ENCODE results near the gene GPR17. TPM values are rescaled to one million over a fixed set of nuclear protein-coding genes. Genes with fewer than 3 reads are reported as not detected.

GPR17 gene
- total RNA-seq, 2 experiments from 2014 or later: not detected

DNA sequence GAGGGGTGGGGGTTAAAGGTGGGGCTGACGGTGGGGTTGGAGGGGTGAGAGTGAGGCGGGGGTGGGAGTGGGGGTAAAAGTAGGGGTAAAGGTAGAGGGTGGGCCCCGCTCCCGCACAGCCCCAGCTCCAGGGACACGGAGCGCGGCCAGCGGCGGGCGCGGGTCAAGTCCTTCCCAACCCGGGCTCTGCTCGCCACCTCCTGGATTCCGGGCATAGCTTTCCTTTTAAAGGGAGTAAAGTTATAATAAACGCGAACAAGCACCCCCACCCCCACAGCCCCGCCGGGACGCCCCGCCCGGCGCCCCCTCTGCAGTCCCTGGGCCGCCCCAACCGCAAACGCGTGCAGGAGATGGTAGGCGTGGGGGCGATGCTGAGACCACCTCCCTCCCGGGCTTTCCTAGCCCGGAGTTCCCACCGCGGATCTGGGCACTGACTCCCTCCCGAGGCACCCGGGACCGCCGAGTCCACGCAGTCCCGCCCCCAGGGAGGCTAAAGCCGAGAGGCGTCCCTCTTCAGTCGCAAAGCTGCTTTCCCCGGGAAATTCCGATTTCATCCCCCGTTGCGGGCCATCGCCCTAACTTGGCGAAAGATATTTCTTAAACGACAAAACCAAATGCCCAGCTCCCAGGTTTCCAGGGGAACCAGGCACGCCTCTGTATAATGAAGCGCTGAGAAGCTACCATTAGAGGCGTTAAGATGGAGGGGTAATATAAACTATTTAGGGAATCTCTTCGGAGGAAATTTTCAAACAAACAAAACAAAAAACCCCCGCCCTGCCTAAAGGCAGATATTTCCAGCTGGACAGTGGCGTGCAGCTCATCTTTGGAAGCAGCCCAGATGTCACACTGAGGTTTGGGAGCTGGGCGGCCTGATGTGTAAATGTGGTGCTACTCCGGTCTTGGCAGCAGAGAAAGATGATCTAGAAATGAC lies 29.6 kb downstream of the GPR17 start, which contains the start of gene LIMS2:
Gene LIMS2 (minus strand): TSS at position 200 of the 931 bp plus-strand sequence. CDS start 506 bp downstream, outside the sequence.
- Mint-ChIP-seq H3K27ac (no peak within 1 kb of the TSS), H3K4me3 (peak within 1 kb of the TSS; percentile 54), H3K36me3 (ENCODE audit: low read depth) (no peaks in the 10 kb centered on the region), H3K4me1 (ENCODE audit: low read depth) (peaks cover 10% of the 10 kb centered on the region), H3K27me3 (ENCODE audit: low read depth) (peaks cover 43% of the 10 kb centered on the region), H3K9me3 (no peaks in the 10 kb centered on the region)
- CTCF ChIA-PET: interaction anchor here (1.1 to 2.6 kb wide), 3 partner anchors 31 to 84 kb away, joined by 3 to 11 read pairs (median 3); no protein-coding TSS in a partner anchor
- intact Hi-C loops (cut with micrococcal nuclease): no loop called here
- no peak for DNase-seq

GRCh38 chr2:127676906-127677305 lies 31.0 kb downstream of the GPR17 start:
- H3K27me3 Mint-ChIP-seq (ENCODE audit: low read depth): peaks cover 39% of the 10 kb centered on the region
- H3K9me3 Mint-ChIP-seq: no peaks in the 10 kb centered on the region
- DNase-seq: no peak
- no peaks in the 10 kb centered on the region for H3K36me3 Mint-ChIP-seq (ENCODE audit: low read depth)
- H3K4me3 Mint-ChIP-seq: no peak overlapping the region
- CTCF ChIA-PET: interaction anchor here (1.1 to 2.6 kb wide), 2 partner anchors 36 to 86 kb away, joined by 3 to 11 read pairs; no protein-coding TSS in a partner anchor
- H3K4me1 Mint-ChIP-seq (ENCODE audit: low read depth): peaks cover 10% of the 10 kb centered on the region
- no peak overlapping the region for H3K27ac Mint-ChIP-seq
- intact Hi-C loops (cut with micrococcal nuclease): no loop called here

DNA sequence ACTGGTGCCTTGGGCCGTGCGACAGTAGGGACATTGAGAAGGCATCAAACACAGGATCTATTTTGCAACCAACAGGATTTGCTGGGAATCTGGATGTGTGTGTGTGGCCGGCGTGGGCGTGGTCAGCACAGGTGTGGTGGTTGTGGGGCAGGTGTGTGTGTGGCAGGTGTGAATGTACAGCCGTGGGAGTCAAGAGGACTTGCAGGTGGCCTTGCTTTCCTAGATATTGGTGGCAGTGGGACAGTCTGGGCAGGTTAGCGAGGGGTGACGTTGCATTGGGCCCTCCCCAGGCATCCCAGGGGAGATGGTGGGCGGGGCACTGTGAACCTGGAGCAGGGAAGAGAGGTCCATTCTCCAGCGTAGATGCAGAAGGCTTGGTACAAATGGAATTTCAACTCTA lies 32.6 kb downstream of the GPR17 start:
- Mint-ChIP-seq H3K9me3 (no peaks in the 10 kb centered on the region), H3K4me1 (ENCODE audit: low read depth) (peaks cover 10% of the 10 kb centered on the region), H3K27ac (no peak overlapping the region)

GRCh38 chr2:127678991-127679390 lies 33.0 kb downstream of the GPR17 start:
- Mint-ChIP-seq H3K9me3 (no peaks in the 10 kb centered on the region), H3K36me3 (ENCODE audit: low read depth) (no peaks in the 10 kb centered on the region), H3K4me3 (no peak overlapping the region), H3K27ac (no peak overlapping the region), H3K4me1 (ENCODE audit: low read depth) (peaks cover 10% of the 10 kb centered on the region), H3K27me3 (ENCODE audit: low read depth) (peaks cover 21% of the 10 kb centered on the region)
- CTCF ChIA-PET: no interaction called here
- no peak for DNase-seq
- intact Hi-C loops (cut with micrococcal nuclease): no loop called here

More for the DNA sequence above, 32.6 kb downstream of the GPR17 start:
- H3K4me3 Mint-ChIP-seq: no peak overlapping the region
- no peaks in the 10 kb centered on the region for H3K36me3 Mint-ChIP-seq (ENCODE audit: low read depth)
- DNase-seq: no peak
- peaks cover 26% of the 10 kb centered on the region for H3K27me3 Mint-ChIP-seq (ENCODE audit: low read depth)
- CTCF ChIA-PET: no interaction called here
- intact Hi-C loops (cut with micrococcal nuclease): no loop called here

DNA sequence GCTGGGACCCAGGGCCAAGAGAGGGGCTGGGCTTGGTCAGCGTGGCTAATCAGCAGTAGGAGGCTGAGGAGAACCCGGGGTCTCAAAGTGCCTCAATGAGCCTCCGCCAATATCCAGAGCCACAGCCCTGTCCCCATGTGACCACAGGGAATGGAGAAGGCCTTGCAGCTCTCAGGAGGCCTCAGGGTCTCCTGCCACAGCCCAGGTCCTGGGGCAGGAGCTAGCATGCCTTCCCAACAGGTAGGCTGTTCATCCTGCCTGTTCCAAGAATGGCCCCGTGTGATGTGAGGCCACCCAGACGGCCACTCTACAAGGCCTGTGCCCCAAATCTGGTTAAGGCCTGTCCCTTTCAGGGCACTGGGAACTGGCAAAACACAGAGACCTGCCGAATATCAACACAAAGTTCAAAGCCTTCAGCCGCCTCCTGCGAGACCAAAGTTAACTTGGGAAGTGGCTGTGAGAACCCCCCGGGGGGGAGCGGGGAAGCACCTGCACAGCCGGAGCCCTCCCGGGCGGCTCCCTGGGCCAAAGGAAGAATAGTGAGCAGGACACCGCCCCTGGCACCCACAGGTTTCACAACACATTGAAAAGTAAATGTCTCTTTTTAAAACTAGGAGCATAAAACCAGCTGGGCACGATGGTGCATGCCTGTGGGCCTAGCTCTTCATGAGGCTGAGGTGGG lies 33.9 kb downstream of the GPR17 start:
- Mint-ChIP-seq H3K4me3 (no peak overlapping the region), H3K36me3 (ENCODE audit: low read depth) (no peaks in the 10 kb centered on the region), H3K4me1 (ENCODE audit: low read depth) (peaks cover 6% of the 10 kb centered on the region), H3K27me3 (ENCODE audit: low read depth) (peaks cover 16% of the 10 kb centered on the region), H3K9me3 (no peaks in the 10 kb centered on the region), H3K27ac (no peak overlapping the region)
- CTCF ChIA-PET: no interaction called here
- intact Hi-C loops (cut with micrococcal nuclease): no loop called here
- DNase-seq: no peak

DNA sequence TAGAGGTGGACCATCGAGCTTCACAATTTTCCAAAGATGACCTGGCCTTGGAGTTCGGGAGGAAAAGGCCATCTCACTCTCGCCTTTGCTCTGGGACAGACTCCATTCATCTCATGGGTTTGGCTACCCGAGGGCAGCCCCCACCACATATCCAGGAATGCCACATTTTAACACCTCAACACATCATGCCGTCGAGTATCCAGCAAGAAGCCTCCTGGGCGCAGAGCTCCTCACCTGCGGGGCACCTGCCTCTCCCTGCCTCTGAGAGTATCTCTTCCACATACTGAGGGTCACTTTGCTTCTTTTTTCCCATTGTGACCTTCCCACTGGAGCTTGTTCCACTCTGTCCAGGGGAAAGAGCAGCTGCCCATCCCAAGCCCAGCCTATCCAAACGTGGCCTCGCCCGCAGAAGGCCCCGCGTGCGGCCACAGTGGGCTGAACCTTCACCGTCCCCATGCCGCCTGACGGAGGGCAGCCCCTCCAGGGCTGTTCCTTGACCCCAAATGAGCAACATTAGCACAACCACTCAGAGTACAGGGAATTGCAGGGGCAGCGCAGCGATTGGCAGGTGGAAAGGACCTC lies 34.8 kb downstream of the GPR17 start:
- H3K4me3 Mint-ChIP-seq: no peak overlapping the region
- H3K36me3 Mint-ChIP-seq (ENCODE audit: low read depth): no peaks in the 10 kb centered on the region
- peaks cover 13% of the 10 kb centered on the region for H3K27me3 Mint-ChIP-seq (ENCODE audit: low read depth)
- peaks cover 4% of the 10 kb centered on the region for H3K4me1 Mint-ChIP-seq (ENCODE audit: low read depth)
- H3K9me3 Mint-ChIP-seq: no peaks in the 10 kb centered on the region
- DNase-seq: no peak
- intact Hi-C loops (cut with micrococcal nuclease): no loop called here
- no peak overlapping the region for H3K27ac Mint-ChIP-seq
- CTCF ChIA-PET: no interaction called here

- Mint-ChIP-seq H3K9me3 (no peaks in the 10 kb centered on the region), H3K27ac (no peak overlapping the region), H3K27me3 (ENCODE audit: low read depth) (peaks cover 9% of the 10 kb centered on the region), H3K4me3 (no peak overlapping the region), H3K4me1 (ENCODE audit: low read depth) (no peaks in the 10 kb centered on the region), H3K36me3 (ENCODE audit: low read depth) (no peaks in the 10 kb centered on the region)
- CTCF ChIA-PET: no interaction called here
- intact Hi-C loops (cut with micrococcal nuclease): no loop called here
- no peak for DNase-seq
These were observed 35.4 kb downstream of the GPR17 start for GRCh38 chr2:127681288-127681804.

GRCh38 chr2:127681976-127682857 lies 36.3 kb downstream of the GPR17 start:
- Mint-ChIP-seq H3K27ac (no peak overlapping the region), H3K9me3 (no peaks in the 10 kb centered on the region), H3K27me3 (ENCODE audit: low read depth) (peaks cover 3% of the 10 kb centered on the region), H3K4me3 (no peak overlapping the region), H3K36me3 (ENCODE audit: low read depth) (no peaks in the 10 kb centered on the region), H3K4me1 (ENCODE audit: low read depth) (no peaks in the 10 kb centered on the region)
- intact Hi-C loops (cut with micrococcal nuclease): no loop called here
- no peak for DNase-seq
- CTCF ChIA-PET: interaction anchor here (1.4 kb wide), 1 partner anchor 91 kb away, joined by 5 read pairs; no protein-coding TSS in a partner anchor

DNA sequence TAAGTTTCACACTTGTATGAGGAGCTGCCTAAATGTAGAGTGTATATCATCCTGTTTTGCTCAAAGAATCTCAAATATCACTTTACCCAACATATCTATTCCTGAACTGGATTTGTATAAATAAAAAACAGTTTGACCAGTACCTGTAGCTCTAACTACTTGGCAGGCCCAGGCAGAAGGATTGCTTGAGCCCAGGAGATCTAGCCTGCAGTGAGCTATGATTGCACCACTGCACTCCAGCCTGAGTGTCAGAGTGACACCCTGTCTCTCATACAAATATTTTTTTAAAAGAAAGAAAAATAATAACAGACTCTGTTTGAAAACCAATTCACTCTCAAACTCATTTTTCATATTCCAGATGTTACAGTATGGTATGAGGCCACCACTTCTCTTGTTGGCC lies 37.1 kb downstream of the GPR17 start:
- H3K27ac Mint-ChIP-seq: no peak overlapping the region
- H3K9me3 Mint-ChIP-seq: peaks cover 1% of the 10 kb centered on the region
- no peak for DNase-seq
- intact Hi-C loops (cut with micrococcal nuclease): no loop called here
- no peaks in the 10 kb centered on the region for H3K4me1 Mint-ChIP-seq (ENCODE audit: low read depth)
- no peak overlapping the region for H3K4me3 Mint-ChIP-seq
- CTCF ChIA-PET: interaction anchor here (1.4 kb wide), 1 partner anchor 92 kb away, joined by 5 read pairs; no protein-coding TSS in a partner anchor
- H3K27me3 Mint-ChIP-seq (ENCODE audit: low read depth): no peaks in the 10 kb centered on the region
- H3K36me3 Mint-ChIP-seq (ENCODE audit: low read depth): no peaks in the 10 kb centered on the region

- intact Hi-C loops (cut with micrococcal nuclease): no loop called here
- H3K36me3 Mint-ChIP-seq (ENCODE audit: low read depth): no peaks in the 10 kb centered on the region
- H3K27ac Mint-ChIP-seq: no peak overlapping the region
- H3K4me3 Mint-ChIP-seq: no peak overlapping the region
- DNase-seq: no peak
- H3K27me3 Mint-ChIP-seq (ENCODE audit: low read depth): peaks cover 3% of the 10 kb centered on the region
- H3K9me3 Mint-ChIP-seq: peaks cover 1% of the 10 kb centered on the region
- H3K4me1 Mint-ChIP-seq (ENCODE audit: low read depth): no peaks in the 10 kb centered on the region
- CTCF ChIA-PET: interaction anchor here (1.4 kb wide), 1 partner anchor 92 kb away, joined by 5 read pairs; no protein-coding TSS in a partner anchor
These were observed 37.8 kb downstream of the GPR17 start for GRCh38 chr2:127683757-127684156.

GRCh38 chr2:127685410-127686080 lies 39.6 kb downstream of the GPR17 start:
- no peak overlapping the region for H3K4me3 Mint-ChIP-seq
- no peaks in the 10 kb centered on the region for H3K4me1 Mint-ChIP-seq (ENCODE audit: low read depth)
- H3K36me3 Mint-ChIP-seq (ENCODE audit: low read depth): no peaks in the 10 kb centered on the region
- no peak overlapping the region for H3K27ac Mint-ChIP-seq
- peaks cover 5% of the 10 kb centered on the region for H3K9me3 Mint-ChIP-seq
- H3K27me3 Mint-ChIP-seq (ENCODE audit: low read depth): peaks cover 3% of the 10 kb centered on the region
- no peak for DNase-seq
- CTCF ChIA-PET: interaction anchor here (0.6 kb wide), 1 partner anchor 67 kb away, joined by 3 read pairs; no protein-coding TSS in a partner anchor
- intact Hi-C loops (cut with micrococcal nuclease): no loop called here
